Caco-2 (cell line): ENCODE measurements around the gene NFAM1. TPM values are rescaled to one million over a fixed set of nuclear protein-coding genes. Genes with fewer than 3 reads are reported as not detected.

ENCODE experiments used
- BruUV-seq: library from RNA; stranded (reverse); fragments of 400-500 nt; replicated peaks from 2 replicates; lab custom pipeline; 2021; lab: Mats Ljungman, UMichigan
- CTCF ChIA-PET: fragments of 300-600 bp; sonication (Branson Sonifier 250); formaldehyde crosslinking; loops from one replicate; lab custom pipeline; 2022; ENCODE audit warnings: antibody characterized with exemption; lab: Charles Lee
- POLR2A ChIA-PET: fragments of 300-600 bp; sonication (Branson Sonifier 250); formaldehyde crosslinking; loops from one replicate; lab custom pipeline; 2022; ENCODE audit warnings: antibody characterized with exemption; lab: Charles Lee
- DNase-seq, 2 experiments: peaks; one replicate each; pipeline versions ENCODE4 v3.0.0 to v3.0.0-alpha.2; 2020 to 2022
- H3K27me3 ChIP-seq: replicated peaks from 2 replicates; pipeline ENCODE4 v1.6.0; 2011; ENCODE audit warnings: low read length; ENCODE audit not compliant: control insufficient read depth, insufficient read depth
- H3K36me3 ChIP-seq: 2 replicates; pipeline ENCODE4 v1.5.1; 2011; ENCODE audit warnings: low read length; ENCODE audit not compliant: control insufficient read depth, insufficient read depth
- H3K4me1 ChIP-seq: fragments of 250-450 bp; sonication (Bioruptor Pico); 2 replicates; pipeline ENCODE4 v1.5.1; 2020; ENCODE audit warnings: mild to moderate bottlenecking
- H3K4me3 ChIP-seq: 2 replicates; pipeline ENCODE4 v1.5.1; 2011; ENCODE audit warnings: low read depth, mild to moderate bottlenecking, control low read depth, low read length
- H3K9me3 ChIP-seq: fragments of 250-450 bp; sonication (Bioruptor Pico); 2 replicates; pipeline ENCODE4 v1.5.1; 2020; ENCODE audit warnings: mild to moderate bottlenecking, moderate library complexity
- H3K27ac Mint-ChIP-seq: one replicate; pipeline ENCODE4 v1.8.0; 2022; ENCODE audit warnings: mixed read lengths; ENCODE audit not compliant: unreplicated experiment
- H3K27me3 Mint-ChIP-seq: one replicate; pipeline ENCODE4 v1.8.0; 2022; ENCODE audit warnings: mixed read lengths; ENCODE audit not compliant: insufficient read depth, unreplicated experiment
- H3K36me3 Mint-ChIP-seq: one replicate; pipeline ENCODE4 v1.8.0; 2022; ENCODE audit warnings: mild to moderate bottlenecking, mixed read lengths; ENCODE audit not compliant: insufficient read depth, unreplicated experiment
- H3K4me1 Mint-ChIP-seq: one replicate; pipeline ENCODE4 v1.8.0; 2022; ENCODE audit warnings: low read depth, mixed read lengths; ENCODE audit not compliant: unreplicated experiment
- H3K4me3 Mint-ChIP-seq: one replicate; pipeline ENCODE4 v1.8.0; 2022; ENCODE audit warnings: mild to moderate bottlenecking, moderate library complexity, mixed read lengths; ENCODE audit not compliant: unreplicated experiment
- H3K9me3 Mint-ChIP-seq: one replicate; pipeline ENCODE4 v1.8.0; 2022; ENCODE audit warnings: mixed read lengths; ENCODE audit not compliant: unreplicated experiment
- CTCF ChIP-seq, 2 experiments: fragments of 200-600 bp in 1 of 2; IDR thresholded peaks; 1 replicate in 1 of 2; 2 replicates in 1 of 2; pipeline versions ENCODE4 v1.5.1 to v1.8.0; 2011 to 2022; ENCODE audit warnings: antibody characterized with exemption in 1 of 2, control low read depth in 1 of 2, inconsistent platforms in 1 of 2, low read depth in 1 of 2, low read length in 1 of 2, mild to moderate bottlenecking in 1 of 2, moderate library complexity in 1 of 2; ENCODE audit not compliant: insufficient read depth in 1 of 2, severe bottlenecking in 1 of 2, unreplicated experiment in 1 of 2
- intact Hi-C: fragments of 100-400 bp; cut with micrococcal nuclease; formaldehyde crosslinking; loops from one replicate; pipeline ENCODE4 v1.10.0; 2022; ENCODE audit not compliant: unreplicated experiment
- total RNA-seq: library from RNA; stranded (reverse); gene quantifications from 2 replicates; pipeline ENCODE4 v1.2.3, GENCODE V29; 2022

The NFAM1 gene
- total RNA-seq, 1 experiment from 2014 or later: not detected

GRCh38 chr22:42431401-42432019 lies 693 bp downstream of the NFAM1 start:
- DNase-seq: no peak
- no TSS peak for BruUV-seq
- intact Hi-C loops: no loop called here
- ChIA-PET POLR2A (no interaction called here), CTCF (interaction anchor here (0.6 kb wide), 1 partner anchor 120 kb away, joined by 5 read pairs; no protein-coding TSS in a partner anchor)
- H3K9me3 ChIP-seq: no peaks in the 10 kb centered on the region
- no peaks in the 10 kb centered on the region for H3K9me3 Mint-ChIP-seq
- no peaks in the 10 kb centered on the region for H3K27me3 Mint-ChIP-seq
- H3K36me3 ChIP-seq: no peaks in the 10 kb centered on the region
- no peak for TF ChIP-seq CTCF (IDR thresholded peaks at IDR 0.05; ENCODE audit: insufficient read depth in 1 of 2, low read depth in 1 of 2, low read length in 1 of 2, severe bottlenecking in 1 of 2, unreplicated experiment in 1 of 2)
- 0 out of 2 replicates have a peak, but pooled peaks cover 7% of the 10 kb centered on the region for H3K4me1 ChIP-seq
- H3K4me3 ChIP-seq: no peak overlapping the region
- no peaks in the 10 kb centered on the region for H3K27me3 ChIP-seq
- no peak overlapping the region for H3K27ac Mint-ChIP-seq
- H3K36me3 Mint-ChIP-seq: no peaks in the 10 kb centered on the region
- H3K4me1 Mint-ChIP-seq: no peaks in the 10 kb centered on the region
- H3K4me3 Mint-ChIP-seq: no peak overlapping the region

GRCh38 chr22:42430528-42431125 lies 1.6 kb downstream of the NFAM1 start:
- BruUV-seq: no TSS peak
- H3K9me3 ChIP-seq: no peaks in the 10 kb centered on the region
- Mint-ChIP-seq H3K4me1 (no peaks in the 10 kb centered on the region), H3K4me3 (no peak overlapping the region), H3K9me3 (no peaks in the 10 kb centered on the region), H3K27ac (no peak overlapping the region), H3K27me3 (no peaks in the 10 kb centered on the region), H3K36me3 (no peaks in the 10 kb centered on the region)
- DNase-seq: no peak
- H3K4me1 ChIP-seq: 0 out of 2 replicates have a peak, but pooled peaks cover 7% of the 10 kb centered on the region
- TF ChIP-seq CTCF (IDR thresholded peaks at IDR 0.05; ENCODE audit: insufficient read depth in 1 of 2, low read depth in 1 of 2, low read length in 1 of 2, severe bottlenecking in 1 of 2, unreplicated experiment in 1 of 2): no peak
- POLR2A ChIA-PET: no interaction called here
- intact Hi-C loops: no loop called here
- no peak overlapping the region for H3K4me3 ChIP-seq
- no peaks in the 10 kb centered on the region for H3K36me3 ChIP-seq
- no peaks in the 10 kb centered on the region for H3K27me3 ChIP-seq
- CTCF ChIA-PET: interaction anchor here (0.6 kb wide), 1 partner anchor 53 kb away, joined by 3 read pairs; no protein-coding TSS in a partner anchor

- Mint-ChIP-seq H3K9me3 (no peaks in the 10 kb centered on the region), H3K4me3 (no peak overlapping the region), H3K27ac (no peak overlapping the region), H3K36me3 (no peaks in the 10 kb centered on the region), H3K4me1 (no peaks in the 10 kb centered on the region), H3K27me3 (no peaks in the 10 kb centered on the region)
- TF ChIP-seq CTCF (IDR thresholded peaks at IDR 0.05; ENCODE audit: insufficient read depth in 1 of 2, low read depth in 1 of 2, low read length in 1 of 2, severe bottlenecking in 1 of 2, unreplicated experiment in 1 of 2): no peak
- intact Hi-C loops: no loop called here
- ChIA-PET CTCF (no interaction called here), POLR2A (no interaction called here)
- Histone ChIP-seq H3K36me3 (no peaks in the 10 kb centered on the region), H3K4me3 (no peak overlapping the region), H3K4me1 (0 out of 2 replicates have a peak, but pooled peaks cover 7% of the 10 kb centered on the region), H3K27me3 (no peaks in the 10 kb centered on the region), H3K9me3 (no peaks in the 10 kb centered on the region)
- no TSS peak for BruUV-seq
- DNase-seq: no peak
Measured at GRCh38 chr22:42428760-42429159, 3.4 kb downstream of the NFAM1 start.
